ENCODE measurements around the gene LRP2BP. TPM values are rescaled to one million over a fixed set of nuclear protein-coding genes. Genes with fewer than 3 reads are reported as not detected.

The LRP2BP gene
- total and polyA plus RNA-seq, 2 experiments from 2014 or later: 0.23 to 0.89 TPM

- H4K20me1 ChIP-seq (ENCODE audit: insufficient read depth, poor library complexity, severe bottlenecking): no peaks in the 10 kb centered on the region
- TF ChIP-seq EZH2 (IDR thresholded peaks at IDR 0.05; ENCODE audit: borderline replicate concordance) (no peak), EZH2phosphoT487 (IDR thresholded peaks at IDR 0.05; ENCODE audit: low read depth, severe bottlenecking, unreplicated experiment) (no peak), CTCF (IDR thresholded peaks at IDR 0.05; ENCODE audit: poor library complexity) (no peak)
- H3K4me3 ChIP-seq: no peak overlapping the region
- DNase-seq (ENCODE audit: low spot score): no peak
- no peaks in the 10 kb centered on the region for H3K9me2 ChIP-seq (replicated peaks; ENCODE audit: insufficient read depth)
- no peak overlapping the region for H3K27ac ChIP-seq
- no peaks in the 10 kb centered on the region for H3K9me3 ChIP-seq (ENCODE audit: low read depth)
- no peak overlapping the region for H2AFZ ChIP-seq
- no peaks in the 10 kb centered on the region for H3K4me1 ChIP-seq (ENCODE audit: insufficient read depth)
- 93% methylated on average over 11 of the region's 11 CpGs for WGBS (ENCODE audit: low lambda C conversion rate, missing lambda C conversion rate)
- no peaks in the 10 kb centered on the region for H3K36me3 ChIP-seq (replicated peaks; ENCODE audit: insufficient read depth, low read depth)
- no peaks in the 10 kb centered on the region for H3K27me3 ChIP-seq
- no peaks in the 10 kb centered on the region for H3K79me2 ChIP-seq
- H3K4me2 ChIP-seq: no peak overlapping the region
Observed at GRCh38 chr4:185370268-185370949, 25.3 kb downstream of the LRP2BP start.

- no peaks in the 10 kb centered on the region for H3K36me3 ChIP-seq (replicated peaks; ENCODE audit: insufficient read depth, low read depth)
- no peak overlapping the region for H3K4me2 ChIP-seq
- TF ChIP-seq EZH2 (IDR thresholded peaks at IDR 0.05; ENCODE audit: borderline replicate concordance) (no peak), CTCF (IDR thresholded peaks at IDR 0.05; ENCODE audit: poor library complexity) (no peak), EZH2phosphoT487 (IDR thresholded peaks at IDR 0.05; ENCODE audit: low read depth, severe bottlenecking, unreplicated experiment) (no peak)
- no peak for DNase-seq (ENCODE audit: low spot score)
- H3K4me1 ChIP-seq (ENCODE audit: insufficient read depth): no peaks in the 10 kb centered on the region
- H3K9me2 ChIP-seq (replicated peaks; ENCODE audit: insufficient read depth): no peaks in the 10 kb centered on the region
- H3K27me3 ChIP-seq: no peaks in the 10 kb centered on the region
- no peaks in the 10 kb centered on the region for H3K9me3 ChIP-seq (ENCODE audit: low read depth)
- no peak overlapping the region for H3K27ac ChIP-seq
- H3K4me3 ChIP-seq: no peak overlapping the region
- H2AFZ ChIP-seq: no peak overlapping the region
- no peaks in the 10 kb centered on the region for H4K20me1 ChIP-seq (ENCODE audit: insufficient read depth, poor library complexity, severe bottlenecking)
- no peaks in the 10 kb centered on the region for H3K79me2 ChIP-seq
- 87% methylated on average over 3 of the region's 3 CpGs for WGBS (ENCODE audit: low lambda C conversion rate, missing lambda C conversion rate)
Observed at GRCh38 chr4:185369731-185370130, 26.0 kb downstream of the LRP2BP start.

GRCh38 chr4:185364886-185365285 is 30.8 kb downstream of the LRP2BP start:
- Histone ChIP-seq H3K4me3 (no peak overlapping the region), H3K4me1 (ENCODE audit: insufficient read depth) (no peaks in the 10 kb centered on the region), H3K9me2 (replicated peaks; ENCODE audit: insufficient read depth) (no peaks in the 10 kb centered on the region), H3K79me2 (no peaks in the 10 kb centered on the region), H4K20me1 (ENCODE audit: insufficient read depth, poor library complexity, severe bottlenecking) (no peaks in the 10 kb centered on the region), H3K27ac (no peak overlapping the region), H3K9me3 (ENCODE audit: low read depth) (no peaks in the 10 kb centered on the region), H3K36me3 (replicated peaks; ENCODE audit: insufficient read depth, low read depth) (no peaks in the 10 kb centered on the region), H3K27me3 (no peaks in the 10 kb centered on the region), H3K4me2 (no peak overlapping the region), H2AFZ (no peak overlapping the region)
- 91% methylated on average over 5 of the region's 5 CpGs for WGBS (ENCODE audit: low lambda C conversion rate, missing lambda C conversion rate)
- no peak for DNase-seq (ENCODE audit: low spot score)
- no peak for TF ChIP-seq CTCF (IDR thresholded peaks at IDR 0.05; ENCODE audit: poor library complexity)
- TF ChIP-seq EZH2 (IDR thresholded peaks at IDR 0.05; ENCODE audit: borderline replicate concordance): no peak
- TF ChIP-seq EZH2phosphoT487 (IDR thresholded peaks at IDR 0.05; ENCODE audit: low read depth, severe bottlenecking, unreplicated experiment): no peak
